Activated CD4-positive, alpha-beta memory T cell treated with anti-CD3 and anti-CD28 coated beads for 36 hours (primary cell): ENCODE measurements around the gene FIBP. TPM values are rescaled to one million over a fixed set of nuclear protein-coding genes. Genes with fewer than 3 reads are reported as not detected.
A peak's percentile ranks its signal among the peaks of the same experiment; 100 is the strongest.

ENCODE experiments used
- CTCF ChIA-PET: fragments of 350-600 bp; sonication (Branson Sonifier 250); formaldehyde crosslinking; loops from one replicate; lab custom pipeline; 2021; ENCODE audit warnings: antibody characterized with exemption, inconsistent platforms; lab: Charles Lee
- POLR2A ChIA-PET: fragments of 350-600 bp; sonication (Branson Sonifier 250); formaldehyde crosslinking; loops from one replicate; lab custom pipeline; 2021; ENCODE audit warnings: antibody characterized with exemption; lab: Charles Lee
- DNase-seq: peaks from one replicate; pipeline ENCODE4 v3.0.0-alpha.2; 2020
- H3K27ac Mint-ChIP-seq: one replicate; pipeline ENCODE4 v1.8.0; 2021; ENCODE audit warnings: mixed read lengths
- H3K27me3 Mint-ChIP-seq: one replicate; pipeline ENCODE4 v1.8.0; 2021; ENCODE audit warnings: mixed read lengths
- H3K36me3 Mint-ChIP-seq: one replicate; pipeline ENCODE4 v1.8.0; 2021; ENCODE audit warnings: mixed read lengths
- H3K4me1 Mint-ChIP-seq: one replicate; pipeline ENCODE4 v1.8.0; 2021; ENCODE audit warnings: low read depth, mixed read lengths
- H3K4me3 Mint-ChIP-seq: one replicate; pipeline ENCODE4 v1.8.0; 2021; ENCODE audit warnings: mild to moderate bottlenecking, mixed read lengths
- H3K9me3 Mint-ChIP-seq: one replicate; pipeline ENCODE4 v1.8.0; 2021; ENCODE audit warnings: mixed read lengths
- intact Hi-C: fragments of 100-400 bp; cut with micrococcal nuclease; formaldehyde crosslinking; loops from one replicate; pipeline ENCODE4 v1.15.1; 2023
- total RNA-seq, 2 experiments: library from RNA; stranded (reverse); gene quantifications; one replicate each; pipeline ENCODE4 v1.2.3, GENCODE V29; 2021

Gene FIBP
- total RNA-seq, 2 experiments from 2014 or later: 94.2 to 101 TPM

GRCh38 chr11:65915101-65915820, 27.0 kb upstream of the FIBP start:
- ChIA-PET POLR2A (interaction anchor here (0.7 kb wide), 1 partner anchor 13 kb away, joined by 3 read pairs; no protein-coding TSS in a partner anchor), CTCF (interaction anchor here (1.3 to 1.5 kb wide), 2 partner anchors 30 to 31 kb away, joined by 3 read pairs; no protein-coding TSS in a partner anchor)
- intact Hi-C loops: loop anchor here (5.0 kb wide), 1 partner anchor 203 kb away; the partner anchor contains the start of gene KAT5
- no peak for DNase-seq
- no peaks in the 10 kb centered on the region for H3K9me3 Mint-ChIP-seq
- H3K4me3 Mint-ChIP-seq: no peak overlapping the region
- H3K27me3 Mint-ChIP-seq: no peaks in the 10 kb centered on the region
- H3K27ac Mint-ChIP-seq: no peak overlapping the region
- H3K4me1 Mint-ChIP-seq: peaks cover 20% of the 10 kb centered on the region
- peaks cover 7% of the 10 kb centered on the region for H3K36me3 Mint-ChIP-seq

GRCh38 chr11:65912845-65913244, 24.6 kb upstream of the FIBP start:
- ChIA-PET CTCF (interaction anchor here (0.8 kb wide), 1 partner anchor 11 kb away, joined by 3 read pairs; no protein-coding TSS in a partner anchor), POLR2A (interaction anchor here (0.9 kb wide), 1 partner anchor 49 kb away, joined by 3 read pairs; the partner anchor contains the start of gene SART1)
- peaks cover 5% of the 10 kb centered on the region for H3K36me3 Mint-ChIP-seq
- H3K9me3 Mint-ChIP-seq: no peaks in the 10 kb centered on the region
- peak; percentile 28 for DNase-seq
- no peak overlapping the region for H3K4me3 Mint-ChIP-seq
- peaks cover 23% of the 10 kb centered on the region for H3K4me1 Mint-ChIP-seq
- intact Hi-C loops: no loop called here
- H3K27ac Mint-ChIP-seq: no peak overlapping the region
- peaks cover 7% of the 10 kb centered on the region for H3K27me3 Mint-ChIP-seq

DNA sequence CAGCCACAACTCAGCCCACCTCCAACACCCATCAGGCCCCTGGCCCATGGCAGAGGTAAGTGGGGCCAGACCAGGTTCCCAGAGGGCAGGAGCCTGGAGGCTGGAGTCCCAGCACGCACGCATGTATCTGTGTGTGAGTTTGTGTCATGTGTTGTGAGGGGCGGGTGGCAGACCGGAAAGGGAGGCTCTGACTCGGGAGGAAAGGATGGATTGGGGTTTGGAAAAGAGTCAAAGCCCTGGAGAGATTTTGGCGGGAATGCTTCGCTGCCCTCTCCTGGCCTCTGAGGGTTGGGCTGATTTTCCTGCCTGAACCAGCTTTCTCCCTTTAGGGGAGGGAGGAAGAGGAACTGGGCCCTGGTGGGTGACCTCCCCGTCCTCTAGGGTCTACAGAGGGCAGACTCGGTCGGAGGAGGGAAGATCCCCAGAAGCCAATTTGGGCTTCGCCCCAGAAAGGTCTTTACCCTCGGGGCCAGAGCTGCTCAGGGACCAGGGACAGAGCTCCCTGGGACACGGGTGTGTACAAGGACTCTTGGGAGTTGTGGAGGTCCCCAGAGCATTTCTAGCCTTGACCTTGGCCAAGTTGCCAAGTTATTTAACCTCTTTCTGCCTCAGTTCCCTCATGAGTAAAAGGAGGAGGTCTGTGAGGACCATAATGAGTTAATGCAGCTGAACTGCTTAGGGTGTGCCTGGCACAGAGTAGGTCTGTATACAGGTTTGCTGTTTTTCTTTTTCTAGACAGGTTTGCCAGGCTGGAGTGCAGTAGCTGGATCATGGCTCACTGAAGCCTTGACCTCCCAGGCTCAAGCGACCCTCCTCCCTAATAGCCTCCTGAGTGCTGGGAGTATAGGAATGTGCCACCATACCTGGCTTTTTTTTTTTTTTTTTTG, 23.7 kb upstream of the FIBP start:
- intact Hi-C loops: no loop called here
- H3K27me3 Mint-ChIP-seq: peaks cover 8% of the 10 kb centered on the region
- no peaks in the 10 kb centered on the region for H3K9me3 Mint-ChIP-seq
- DNase-seq: peak; percentile 28
- peaks cover 2% of the 10 kb centered on the region for H3K36me3 Mint-ChIP-seq
- ChIA-PET CTCF (interaction anchor here (1.0 kb wide), 1 partner anchor 27 kb away, joined by 4 read pairs; no protein-coding TSS in a partner anchor), POLR2A (interaction anchor here (0.6 kb wide), 2 partner anchors 40 to 114 kb away, joined by 3 read pairs; partner anchors contain the start of gene CATSPER1)
- H3K4me1 Mint-ChIP-seq: peaks cover 19% of the 10 kb centered on the region
- no peak overlapping the region for H3K4me3 Mint-ChIP-seq
- no peak overlapping the region for H3K27ac Mint-ChIP-seq

DNA sequence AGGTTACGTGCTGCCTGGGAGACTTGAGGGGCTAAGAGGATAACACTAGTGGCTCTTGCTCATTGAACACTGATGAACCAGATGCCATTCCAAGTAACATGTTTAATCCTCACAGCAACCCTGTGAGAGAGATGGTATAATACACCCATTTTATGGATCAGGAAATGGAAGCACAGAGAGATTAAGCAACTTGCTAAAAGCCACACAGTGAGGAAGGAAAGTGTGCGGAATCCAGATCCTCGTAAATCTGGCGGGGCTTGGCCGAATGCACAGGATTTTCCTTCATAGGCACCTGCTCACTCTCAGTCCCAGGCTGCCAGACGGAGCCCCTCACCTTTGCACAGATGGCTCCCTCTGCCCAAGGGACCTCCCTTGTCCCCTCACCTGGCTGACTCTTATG, 19.6 kb upstream of the FIBP start:
- H3K4me3 Mint-ChIP-seq: no peak overlapping the region
- ChIA-PET CTCF (interaction anchor here (2.9 kb wide), 1 partner anchor 23 kb away, joined by 19 read pairs; no protein-coding TSS in a partner anchor), POLR2A (interaction anchor here (0.7 to 2.0 kb wide), 2 partner anchors 7 to 1959 kb away, joined by 5 read pairs; partner anchors contain the start of gene FOSL1)
- no peaks in the 10 kb centered on the region for H3K36me3 Mint-ChIP-seq
- H3K27me3 Mint-ChIP-seq: peaks cover 8% of the 10 kb centered on the region
- no peak for DNase-seq
- intact Hi-C loops: no loop called here
- no peak overlapping the region for H3K27ac Mint-ChIP-seq
- H3K9me3 Mint-ChIP-seq: no peaks in the 10 kb centered on the region
- peaks cover 7% of the 10 kb centered on the region for H3K4me1 Mint-ChIP-seq

DNA sequence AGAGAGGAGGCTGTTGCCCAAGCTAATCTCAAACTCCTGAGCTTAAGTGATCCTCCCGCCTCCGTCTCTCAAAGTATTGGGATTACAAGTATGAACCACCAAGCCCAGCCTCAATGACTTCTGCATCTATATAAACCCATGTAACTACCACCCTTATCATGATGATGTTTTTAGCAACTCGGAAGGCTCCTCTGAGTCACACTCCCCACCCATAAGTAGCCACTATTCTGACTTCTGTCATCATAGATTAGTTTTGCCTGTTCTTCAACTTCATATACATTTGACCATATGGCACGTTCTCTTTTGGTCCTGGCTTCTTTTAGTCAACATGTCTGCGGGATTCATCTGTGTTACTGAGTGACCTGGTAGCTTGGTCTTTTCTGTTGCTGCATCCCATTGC, 18.3 kb upstream of the FIBP start:
- Mint-ChIP-seq H3K27ac (no peak overlapping the region), H3K36me3 (no peaks in the 10 kb centered on the region), H3K4me1 (peaks cover 14% of the 10 kb centered on the region), H3K27me3 (peaks cover 12% of the 10 kb centered on the region), H3K9me3 (no peaks in the 10 kb centered on the region), H3K4me3 (no peak overlapping the region)
- POLR2A ChIA-PET: interaction anchor here (0.9 to 1.5 kb wide), 3 partner anchors 13 to 18 kb away, joined by 3 to 5 read pairs (median 3); partner anchors contain the start of genes CCDC85B and FIBP
- intact Hi-C loops: no loop called here
- CTCF ChIA-PET: interaction anchor here (1.1 to 2.4 kb wide), 3 partner anchors 18 to 22 kb away, joined by 3 to 8 read pairs (median 5); partner anchors contain the start of gene FIBP
- DNase-seq: no peak

DNA sequence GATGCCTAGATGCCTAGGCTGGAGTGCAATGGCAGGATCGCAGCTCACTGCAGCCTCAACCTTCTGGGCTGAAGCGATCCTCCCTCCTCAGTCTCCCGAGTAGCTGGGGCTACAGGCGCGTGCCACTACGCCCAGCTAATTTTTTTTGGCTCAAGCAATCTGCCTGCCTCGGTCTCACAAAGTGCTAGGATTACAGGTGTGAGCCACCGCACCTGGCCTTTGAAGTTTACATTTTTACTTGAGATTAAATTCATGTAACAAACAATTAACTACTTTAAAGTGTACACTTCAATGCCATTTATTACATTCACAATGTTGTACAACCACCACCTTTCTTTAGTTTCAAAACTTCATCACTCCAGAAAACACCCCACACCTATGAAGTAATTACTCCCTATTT, 15.4 kb upstream of the FIBP start:
- no peak overlapping the region for H3K4me3 Mint-ChIP-seq
- intact Hi-C loops: no loop called here
- H3K4me1 Mint-ChIP-seq: peaks cover 16% of the 10 kb centered on the region
- peaks cover 5% of the 10 kb centered on the region for H3K27me3 Mint-ChIP-seq
- peaks cover 4% of the 10 kb centered on the region for H3K36me3 Mint-ChIP-seq
- no peak for DNase-seq
- H3K27ac Mint-ChIP-seq: no peak overlapping the region
- ChIA-PET CTCF (interaction anchor here (10.6 kb wide), 1 partner anchor 15 kb away, joined by 192 read pairs; the partner anchor contains the start of genes CCDC85B and FIBP), POLR2A (interaction anchor here (1.2 kb wide), 1 partner anchor 10 kb away, joined by 4 read pairs; no protein-coding TSS in a partner anchor)
- no peaks in the 10 kb centered on the region for H3K9me3 Mint-ChIP-seq

DNA sequence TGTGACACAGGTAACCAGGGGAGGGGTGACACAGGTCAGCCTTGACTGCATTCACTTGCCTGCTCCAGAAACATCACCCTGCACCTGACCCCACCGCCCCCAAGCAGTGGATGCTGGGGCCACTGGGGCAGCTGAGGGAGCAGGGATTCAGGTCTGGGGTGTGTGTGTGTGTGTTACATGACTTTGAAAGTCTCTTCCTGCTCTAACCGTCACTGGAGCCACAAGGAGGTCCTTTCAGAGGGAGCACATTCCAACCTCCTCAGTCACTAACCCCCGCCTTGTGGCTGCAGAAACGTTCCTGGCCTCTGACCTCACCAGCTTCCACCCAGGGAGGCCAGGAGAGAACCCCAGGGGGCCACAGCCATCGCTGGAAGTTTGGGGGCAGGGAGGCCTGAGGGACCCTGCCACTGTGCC, 14.8 kb upstream of the FIBP start:
- Mint-ChIP-seq H3K4me3 (no peak overlapping the region), H3K36me3 (peaks cover 4% of the 10 kb centered on the region), H3K27me3 (peaks cover 5% of the 10 kb centered on the region), H3K9me3 (no peaks in the 10 kb centered on the region), H3K27ac (no peak overlapping the region), H3K4me1 (peaks cover 22% of the 10 kb centered on the region)
- POLR2A ChIA-PET: interaction anchor here (1.2 to 3.5 kb wide), 2 partner anchors 10 to 15 kb away, joined by 4 to 19 read pairs; partner anchors contain the start of gene C11orf68
- CTCF ChIA-PET: interaction anchor here (1.7 to 10.6 kb wide), 3 partner anchors 15 to 123 kb away, joined by 5 to 192 read pairs (median 5); partner anchors contain the start of genes CCDC85B and FIBP
- intact Hi-C loops: no loop called here
- DNase-seq: no peak

GRCh38 chr11:65900899-65901180, 12.6 kb upstream of the FIBP start:
- peaks cover 40% of the 10 kb centered on the region for H3K4me1 Mint-ChIP-seq
- peaks cover 4% of the 10 kb centered on the region for H3K27me3 Mint-ChIP-seq
- peak overlapping the region; percentile 67 for H3K27ac Mint-ChIP-seq
- ChIA-PET POLR2A (interaction anchor here (0.6 to 5.0 kb wide), 10 partner anchors 8 to 121 kb away, joined by 3 to 98 read pairs (median 4); partner anchors contain the start of genes BANF1, C11orf68, CCDC85B and EIF1AD), CTCF (interaction anchor here (1.0 to 10.6 kb wide), 4 partner anchors 13 to 88 kb away, joined by 3 to 192 read pairs (median 7); partner anchors contain the start of genes CCDC85B, FIBP and MUS81)
- peak overlapping the region; percentile 21 for H3K4me3 Mint-ChIP-seq
- intact Hi-C loops: loop anchor here (1.0 kb wide), 3 partner anchors 11 to 41 kb away; partner anchors contain the start of genes C11orf68, CCDC85B, DRAP1 and MUS81
- H3K36me3 Mint-ChIP-seq: peaks cover 15% of the 10 kb centered on the region
- H3K9me3 Mint-ChIP-seq: no peaks in the 10 kb centered on the region
- DNase-seq: no peak

GRCh38 chr11:65900125-65900898, 12.0 kb upstream of the FIBP start, which contains the start of gene FOSL1:
FOSL1 (minus strand) TSS chr11:65900388; CDS start chr11:65900339, 49 bp downstream.
- H3K4me3 Mint-ChIP-seq: peak within 1 kb of the TSS; percentile 75
- H3K9me3 Mint-ChIP-seq: no peaks in the 10 kb centered on the region
- ChIA-PET CTCF (interaction anchor here (0.6 to 10.6 kb wide), 5 partner anchors 12 to 94 kb away, joined by 3 to 192 read pairs (median 5); partner anchors contain the start of genes CCDC85B, FIBP and MUS81), POLR2A (interaction anchor here (0.6 to 5.0 kb wide), 7 partner anchors 8 to 102 kb away, joined by 3 to 98 read pairs (median 5); partner anchors contain the start of genes BANF1, C11orf68, CCDC85B and EIF1AD)
- H3K4me1 Mint-ChIP-seq: peaks cover 46% of the 10 kb centered on the region
- peaks cover 19% of the 10 kb centered on the region for H3K36me3 Mint-ChIP-seq
- intact Hi-C loops: loop anchor here (1.0 kb wide), 3 partner anchors 10 to 40 kb away; partner anchors contain the start of genes C11orf68, CCDC85B, DRAP1 and MUS81
- peak within 1 kb of the TSS; percentile 80 for H3K27ac Mint-ChIP-seq
- H3K27me3 Mint-ChIP-seq: peaks cover 4% of the 10 kb centered on the region
- DNase-seq: peak; percentile 97
